ENCODE results near the gene NDUFA1. TPM values are rescaled to one million over a fixed set of nuclear protein-coding genes. Genes with fewer than 3 reads are reported as not detected.

NDUFA1 gene
- total and polyA plus RNA-seq, 9 of the 15 experiments (the other 6 are each of a cell fraction or from before 2014, with no cell fraction given): 162 to 1,285 (median 383) TPM

- TF ChIP-seq SETDB1 (IDR thresholded peaks at IDR 0.05; ENCODE audit: low read length) (no peak), NR2C2 (CRISPR knock-in tag; IDR thresholded peaks at IDR 0.05) (peak; percentile 77), NR2C2 (tag; IDR thresholded peaks at IDR 0.05) (peak; percentile 79; the same call in 1 of the 2 replicates), BMI1 (IDR thresholded peaks at IDR 0.05; ENCODE audit: low read length) (no peak), ARID1B (IDR thresholded peaks at IDR 0.05) (peak; percentile 24; the same call in 1 of the 2 replicates), MXI1 (IDR thresholded peaks at IDR 0.05; ENCODE audit: low read depth, low read length) (peak; percentile 38; the same call in 1 of the 2 replicates), CSDE1 (IDR thresholded peaks at IDR 0.05) (no peak), NEUROD1 (IDR thresholded peaks at IDR 0.05; ENCODE audit: borderline replicate concordance, low read depth, low read length, partially characterized antibody) (peak; percentile 23), SUPT5H (IDR thresholded peaks at IDR 0.05) (peak; percentile 88), TAF9B (IDR thresholded peaks at IDR 0.05; ENCODE audit: partially characterized antibody) (peak; percentile 69), SAP30 (IDR thresholded peaks at IDR 0.05; ENCODE audit: borderline replicate concordance, insufficient read depth, low read depth, low read length, poor library complexity, severe bottlenecking) (peak; percentile 59), ZNF696 (CRISPR knock-in tag; conservative IDR thresholded peaks at IDR 0.05) (no peak), KDM4B (IDR thresholded peaks at IDR 0.05; ENCODE audit: borderline replicate concordance in 2 of 2, low read depth in 1 of 2) (0 out of 4 replicates have a peak, but pooled peaks of 1 of the 2 experiments have one; percentile 20), PBX2 (CRISPR knock-in tag; IDR thresholded peaks at IDR 0.05; ENCODE audit: low read depth) (0 out of 2 replicates have a peak, but pooled peaks have one; percentile 6), PBX2 (tag; conservative IDR thresholded peaks at IDR 0.05; ENCODE audit: low read depth) (no peak), GABPB1 (CRISPR knock-in tag; IDR thresholded peaks at IDR 0.05) (peak; percentile 86), CBX1 (IDR thresholded peaks at IDR 0.05; ENCODE audit: low read depth) (0 out of 2 replicates have a peak, but pooled peaks have one; percentile 48), ZNF24 (IDR thresholded peaks at IDR 0.05) (0 out of 2 replicates have a peak, but pooled peaks have one; percentile 44), FOXP1 (CRISPR knock-in tag; IDR thresholded peaks at IDR 0.05) (peak; percentile 60; the same call in 1 of the 2 replicates), POLR2B (IDR thresholded peaks at IDR 0.05; ENCODE audit: low read depth, partially characterized antibody) (peak; percentile 78), ZNF766 (CRISPR knock-in tag; conservative IDR thresholded peaks at IDR 0.05) (peak; percentile 72; the same call in 1 of the 2 replicates), RBM15 (IDR thresholded peaks at IDR 0.05; ENCODE audit: insufficient read depth, low read length) (no peak)
- TF ChIP-seq, protein P1, sequence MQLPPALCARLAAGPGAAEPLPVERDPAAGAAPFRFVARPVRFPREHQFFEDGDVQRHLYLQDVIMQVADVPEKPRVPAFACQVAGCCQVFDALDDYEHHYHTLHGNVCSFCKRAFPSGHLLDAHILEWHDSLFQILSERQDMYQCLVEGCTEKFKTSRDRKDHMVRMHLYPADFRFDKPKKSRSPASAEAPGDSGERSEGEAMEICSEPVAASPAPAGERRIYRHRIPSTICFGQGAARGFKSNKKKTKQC (CRISPR knock-in tag; IDR thresholded peaks at IDR 0.05): 0 out of 2 replicates have a peak, but pooled peaks have one; percentile 17
Observed at GRCh38 chrX:119871599-119872395, at the start of gene NDUFA1, which contains the start of gene RNF113A (continued).

Data from K562 (cell line).